HCT116 (cell line): ENCODE measurements around the gene BTLA. TPM values are rescaled to one million over a fixed set of nuclear protein-coding genes. Genes with fewer than 3 reads are reported as not detected.
"Not testable (repeated sequence)": the region's sequence is repeated elsewhere in the genome, so short reads cannot be mapped to it uniquely, and the experiment has no call there.

Experiments used
- ATAC-seq: fragments of 200-7000 bp; cut with Tn5 transposase; 2 replicates; pipeline ENCODE4 v1.9.1; 2020; ENCODE audit warnings: mild to moderate bottlenecking, moderate library complexity
- BruUV-seq: library from RNA; stranded (reverse); fragments of 400-500 nt; replicated peaks from 2 replicates; lab custom pipeline; 2021; lab: Mats Ljungman, UMichigan
- CTCF ChIA-PET: fragments of 300-600 bp; sonication (Branson Sonifier 250); formaldehyde crosslinking; loops from one replicate; lab custom pipeline; 2021; ENCODE audit warnings: antibody characterized with exemption; lab: Charles Lee
- POLR2A ChIA-PET: fragments of 300-600, 350-600 bp; sonication (Branson Sonifier 250); formaldehyde crosslinking; loops from one replicate; lab custom pipeline; 2021; ENCODE audit warnings: antibody characterized with exemption; lab: Charles Lee
- RAD21 ChIA-PET, 2 experiments: fragments of 300-600 bp; sonication (Branson Sonifier 250); formaldehyde crosslinking; loops; one replicate each; lab custom pipeline; 2023; ENCODE audit warnings: low total read pairs in 2 of 2; ENCODE audit not compliant: uncharacterized antibody in 2 of 2, unreplicated experiment in 2 of 2, low non-redundant PET in 1 of 2; lab: Charles Lee
- DNase-seq: peaks from one replicate; pipeline ENCODE4 v3.0.0-alpha.2; 2010; ENCODE audit warnings: low read depth, low spot score
- H2AFZ ChIP-seq: fragments of 200-600 bp; shearing (Covaris generic), sonication (generic); 2 replicates; pipeline ENCODE4 v1.6.1; 2017; ENCODE audit warnings: low read depth, mixed run types, mixed read lengths, antibody characterized with exemption, low read length; ENCODE audit not compliant: poor library complexity, severe bottlenecking
- H3K27ac ChIP-seq: 2 replicates; pipeline ENCODE4 v1.5.1; 2012; ENCODE audit warnings: low read depth, low read length
- H3K27me3 ChIP-seq: fragments of 200-600 bp; sonication (generic); 2 replicates; pipeline ENCODE4 v1.6.1; 2016; ENCODE audit warnings: mixed run types, low read length, mixed read lengths; ENCODE audit not compliant: insufficient read depth
- H3K36me3 ChIP-seq, 2 experiments: fragments of 200-500 bp in 1 of 2; fragments of 200-600 bp in 1 of 2; sonication (Bioruptor generic) in 1 of 2; sonication (generic) in 1 of 2; 2 replicates each; pipeline versions ENCODE4 v1.5.1 to v1.6.1; 2014 to 2016; ENCODE audit warnings: low read length in 2 of 2, inconsistent platforms in 1 of 2, mixed read lengths in 1 of 2, mixed run types in 1 of 2; ENCODE audit not compliant: insufficient read depth in 2 of 2, control insufficient read depth in 1 of 2
- H3K4me1 ChIP-seq, 2 experiments: fragments of 200-600 bp in 1 of 2; sonication (generic) in 1 of 2; 2 replicates each; pipeline versions ENCODE4 v1.5.1 to v1.6.1; 2012 to 2017; ENCODE audit warnings: low read length in 2 of 2, inconsistent platforms in 1 of 2, mild to moderate bottlenecking in 1 of 2, mixed read lengths in 1 of 2, mixed run types in 1 of 2, moderate library complexity in 1 of 2; ENCODE audit not compliant: insufficient read depth in 2 of 2, control insufficient read depth in 1 of 2
- H3K4me2 ChIP-seq: fragments of 200-600 bp; sonication (generic); 2 replicates; pipeline ENCODE4 v1.6.1; 2017; ENCODE audit warnings: mixed run types, low read length, mixed read lengths
- H3K4me3 ChIP-seq, 2 experiments: fragments of 200-600 bp in 1 of 2; sonication (generic) in 1 of 2; replicated peaks in 1 of 2; 2 replicates each; pipeline ENCODE4 v1.5.1; 2011 to 2016; ENCODE audit warnings: low read length in 2 of 2, control low read depth in 1 of 2, low read depth in 1 of 2, mild to moderate bottlenecking in 1 of 2, mixed read lengths in 1 of 2, mixed run types in 1 of 2
- H3K79me2 ChIP-seq: fragments of 200-600 bp; sonication (generic); 2 replicates; pipeline ENCODE4 v1.6.1; 2017; ENCODE audit warnings: mild to moderate bottlenecking, mixed run types, low read length, moderate library complexity, mixed read lengths; ENCODE audit not compliant: insufficient read depth
- H3K9ac ChIP-seq: fragments of 200-600 bp; sonication (generic); 2 replicates; pipeline ENCODE4 v1.6.1; 2016; ENCODE audit warnings: low read length, mixed read lengths
- H3K9me2 ChIP-seq: fragments of 200-600 bp; sonication (generic), shearing (Covaris generic); 2 replicates; pipeline ENCODE4 v1.6.1; 2017; ENCODE audit warnings: mixed run types, mild to moderate bottlenecking, moderate library complexity; ENCODE audit not compliant: insufficient read depth
- H3K9me3 ChIP-seq, 2 experiments: fragments of 200-500 bp in 1 of 2; fragments of 200-600 bp in 1 of 2; sonication (Bioruptor generic) in 1 of 2; sonication (generic) in 1 of 2; 2 replicates each; pipeline ENCODE4 v1.6.1; 2014 to 2017; ENCODE audit warnings: low read length in 2 of 2, mixed read lengths in 2 of 2, inconsistent platforms in 1 of 2, low read depth in 1 of 2, mild to moderate bottlenecking in 1 of 2, mixed run types in 1 of 2, moderate library complexity in 1 of 2; ENCODE audit not compliant: control insufficient read depth in 1 of 2, insufficient read depth in 1 of 2
- H4K20me1 ChIP-seq: fragments of 200-600 bp; sonication (generic), shearing (Covaris generic); 2 replicates; pipeline ENCODE4 v1.6.1; 2017; ENCODE audit warnings: mixed run types, mild to moderate bottlenecking, moderate library complexity; ENCODE audit not compliant: insufficient read depth
- POLR2AphosphoS5 ChIP-seq: IDR thresholded peaks from 2 replicates; pipeline ENCODE4 v1.6.1; 2011; ENCODE audit warnings: mild to moderate bottlenecking, low read depth, low read length, moderate library complexity
- RAD21 ChIP-seq: IDR thresholded peaks from 2 replicates; pipeline ENCODE4 v1.6.1; 2012; ENCODE audit warnings: low read depth, mild to moderate bottlenecking
- intact Hi-C: fragments of 100-400 bp; cut with micrococcal nuclease; formaldehyde crosslinking; loops from 2 replicates; pipeline ENCODE4 v1.10.0; 2022
- total RNA-seq: library from RNA; stranded (reverse); gene quantifications from one replicate; pipeline ENCODE4 v1.2.1, GENCODE V29; 2021; ENCODE audit not compliant: unreplicated experiment
- TF ChIP-seq, protein P1 (sequence below), 3 experiments: fragments of 200-600 bp in 1 of 3; sonication (generic) in 1 of 3; IDR thresholded peaks in 2 of 3; conservative IDR thresholded peaks in 1 of 3; 2 replicates each; pipeline ENCODE4 v1.5.1; 2012 to 2017; ENCODE audit warnings: low read depth in 2 of 3, low read length in 2 of 3, antibody characterized with exemption in 1 of 3, borderline replicate concordance in 1 of 3, control low read depth in 1 of 3, mild to moderate bottlenecking in 1 of 3, mixed read lengths in 1 of 3, mixed run types in 1 of 3, moderate library complexity in 1 of 3; ENCODE audit not compliant: insufficient read depth in 1 of 3

The BTLA gene
- total RNA-seq, 1 experiment from 2014 or later: 0.17 TPM

DNA sequence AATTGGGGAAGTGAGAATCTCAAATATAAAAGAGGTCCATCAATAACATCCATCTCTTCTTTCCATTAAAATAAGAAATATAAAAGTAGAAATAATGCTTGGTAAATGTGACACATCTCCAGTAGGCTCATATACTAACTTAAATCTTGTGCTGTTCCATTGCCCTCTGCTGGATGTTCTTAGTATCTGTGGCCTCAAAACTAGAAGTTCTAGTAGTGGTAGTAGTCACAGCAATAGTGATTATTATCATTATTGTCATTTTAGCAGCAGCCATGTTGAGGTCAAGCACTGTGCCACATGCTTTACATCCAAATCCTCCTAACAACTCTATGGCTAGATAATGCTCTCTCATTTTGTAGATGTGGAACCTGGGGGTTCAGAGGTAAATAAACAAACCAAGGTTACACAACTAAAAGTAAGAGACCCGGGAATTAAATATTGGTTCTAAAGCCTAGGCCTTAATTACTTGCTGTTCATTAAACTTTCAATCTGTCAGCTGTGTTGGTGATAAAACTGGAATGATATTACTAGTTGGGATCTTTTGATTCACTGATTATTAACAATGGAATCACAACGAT, 20.2 kb upstream of the BTLA start:
- Histone ChIP-seq H3K4me3 (no peak overlapping the region), H3K4me1 (no peaks in the 10 kb centered on the region), H3K9me2 (no peaks in the 10 kb centered on the region), H4K20me1 (no peaks in the 10 kb centered on the region), H3K9ac (no peak overlapping the region), H3K4me2 (no peak overlapping the region), H2AFZ (no peak overlapping the region), H3K27me3 (no peaks in the 10 kb centered on the region), H3K9me3 (no peaks in the 10 kb centered on the region), H3K27ac (no peak overlapping the region), H3K36me3 (no peaks in the 10 kb centered on the region), H3K79me2 (no peaks in the 10 kb centered on the region)
- intact Hi-C loops: loop anchor here (1.0 kb wide), 4 partner anchors 192 to 407 kb away; no protein-coding TSS in a partner anchor
- DNase-seq: peak; percentile 51
- ChIA-PET RAD21 (no interaction called here), CTCF (interaction anchor here (0.9 to 3.2 kb wide), 5 partner anchors 226 to 408 kb away, joined by 4 to 12 read pairs (median 8); partner anchors contain the start of gene SLC9C1), POLR2A (interaction anchor here (0.6 kb wide), 1 partner anchor 226 kb away, joined by 3 read pairs; the partner anchor contains the start of gene SLC9C1)
- peak; percentile 83 for TF ChIP-seq RAD21
- TF ChIP-seq, protein P1, sequence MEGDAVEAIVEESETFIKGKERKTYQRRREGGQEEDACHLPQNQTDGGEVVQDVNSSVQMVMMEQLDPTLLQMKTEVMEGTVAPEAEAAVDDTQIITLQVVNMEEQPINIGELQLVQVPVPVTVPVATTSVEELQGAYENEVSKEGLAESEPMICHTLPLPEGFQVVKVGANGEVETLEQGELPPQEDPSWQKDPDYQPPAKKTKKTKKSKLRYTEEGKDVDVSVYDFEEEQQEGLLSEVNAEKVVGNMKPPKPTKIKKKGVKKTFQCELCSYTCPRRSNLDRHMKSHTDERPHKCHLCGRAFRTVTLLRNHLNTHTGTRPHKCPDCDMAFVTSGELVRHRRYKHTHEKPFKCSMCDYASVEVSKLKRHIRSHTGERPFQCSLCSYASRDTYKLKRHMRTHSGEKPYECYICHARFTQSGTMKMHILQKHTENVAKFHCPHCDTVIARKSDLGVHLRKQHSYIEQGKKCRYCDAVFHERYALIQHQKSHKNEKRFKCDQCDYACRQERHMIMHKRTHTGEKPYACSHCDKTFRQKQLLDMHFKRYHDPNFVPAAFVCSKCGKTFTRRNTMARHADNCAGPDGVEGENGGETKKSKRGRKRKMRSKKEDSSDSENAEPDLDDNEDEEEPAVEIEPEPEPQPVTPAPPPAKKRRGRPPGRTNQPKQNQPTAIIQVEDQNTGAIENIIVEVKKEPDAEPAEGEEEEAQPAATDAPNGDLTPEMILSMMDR (IDR thresholded peaks at IDR 0.05 in 2 of 3, conservative IDR thresholded peaks at IDR 0.05 in 1 of 3; ENCODE audit: borderline replicate concordance in 1 of 3, insufficient read depth in 1 of 3, low read depth in 2 of 3, low read length in 2 of 3): peak; percentile 68 to 76 (median 69)
- no peak for TF ChIP-seq POLR2AphosphoS5
- ATAC-seq: peak; percentile 90
- no TSS peak for BruUV-seq

DNA sequence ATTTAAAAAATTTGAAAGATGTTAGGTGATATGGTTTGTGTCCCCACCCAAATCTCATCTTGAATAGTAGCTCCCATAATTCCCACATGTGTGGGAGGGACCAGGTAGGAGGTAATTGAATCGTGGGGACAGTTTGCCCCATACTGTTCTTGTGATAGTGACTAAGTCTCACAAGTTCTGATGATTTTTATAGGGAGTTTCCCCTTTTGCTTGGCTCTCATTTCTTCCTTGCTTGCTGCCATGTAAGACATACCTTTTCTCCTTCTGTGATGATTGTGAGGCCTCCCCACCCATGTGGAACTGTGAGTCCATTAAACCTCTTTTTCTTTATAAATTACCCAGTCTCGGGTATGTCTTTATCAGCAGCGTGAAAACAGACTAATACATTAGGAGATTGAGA, 19.7 kb upstream of the BTLA start:
- CTCF ChIA-PET: interaction anchor here (1.6 to 3.2 kb wide), 3 partner anchors 225 to 407 kb away, joined by 5 to 12 read pairs (median 8); partner anchors contain the start of gene SLC9C1
- RAD21 ChIA-PET, H3K79me2 ChIP-seq, H3K36me3 ChIP-seq, BruUV-seq, H3K9ac ChIP-seq, H3K4me2 ChIP-seq, H3K4me1 ChIP-seq, H3K27ac ChIP-seq, H3K27me3 ChIP-seq, H3K9me2 ChIP-seq, H3K4me3 ChIP-seq, POLR2A ChIA-PET, H2AFZ ChIP-seq, H3K9me3 ChIP-seq, DNase-seq, H4K20me1 ChIP-seq: not testable (repeated sequence)
- ATAC-seq: 0 out of 2 replicates have a peak, but pooled peaks have one; percentile 11
- intact Hi-C loops: loop anchor here (1.0 kb wide), 4 partner anchors 192 to 407 kb away; no protein-coding TSS in a partner anchor
